Fibroblast of lung (primary cell): Measurements from ENCODE around the gene TXLNA. TPM values are rescaled to one million over a fixed set of nuclear protein-coding genes. Genes with fewer than 3 reads are reported as not detected.
A peak's percentile ranks its signal among the peaks of the same experiment; 100 is the strongest.
"Not testable (repeated sequence)": the region's sequence is repeated elsewhere in the genome, so short reads cannot be mapped to it uniquely, and the experiment has no call there.

Experiments used
- DNase-seq, 2 donors: peaks; one replicate each; pipeline versions ENCODE4 v3.0.0 to v3.0.0-alpha.2; 2010; ENCODE audit warnings: low read depth in 2 of 2
- H2AFZ ChIP-seq: 2 replicates; pipeline ENCODE4 v1.5.1; 2012; ENCODE audit warnings: low read length, control low read depth, inconsistent platforms
- H3K27ac ChIP-seq: 2 replicates; pipeline ENCODE4 v1.5.1; 2011; ENCODE audit warnings: low read length, control low read depth; ENCODE audit not compliant: insufficient read depth
- H3K27me3 ChIP-seq: 2 replicates; pipeline ENCODE4 v1.5.1; 2011; ENCODE audit warnings: mild to moderate bottlenecking, low read length; ENCODE audit not compliant: control insufficient read depth, insufficient read depth
- H3K36me3 ChIP-seq: 2 replicates; pipeline ENCODE4 v1.5.1; 2011; ENCODE audit warnings: low read length; ENCODE audit not compliant: control insufficient read depth, insufficient read depth
- H3K4me1 ChIP-seq: 2 replicates; pipeline ENCODE4 v1.5.1; 2011; ENCODE audit warnings: low read length; ENCODE audit not compliant: control insufficient read depth, insufficient read depth; ENCODE audit errors: extremely low read depth
- H3K4me2 ChIP-seq: 2 replicates; pipeline ENCODE4 v1.5.1; 2011; ENCODE audit warnings: low read length, control low read depth; ENCODE audit not compliant: insufficient read depth; ENCODE audit errors: extremely low read depth
- H3K4me3 ChIP-seq, 4 experiments: fragments of 200-600 bp in 1 of 4; sonication (generic) in 1 of 4; replicated peaks in 1 of 4; 2 replicates each; pipeline ENCODE4 v1.5.1; 2011 to 2016; ENCODE audit warnings: low read length in 4 of 4, low read depth in 3 of 4, mild to moderate bottlenecking in 3 of 4, control low read depth in 2 of 4, inconsistent platforms in 1 of 4, mixed read lengths in 1 of 4; ENCODE audit not compliant: insufficient read depth in 1 of 4; ENCODE audit errors: control extremely low read depth in 1 of 4
- H3K79me2 ChIP-seq: 2 replicates; pipeline ENCODE4 v1.5.1; 2012; ENCODE audit warnings: mild to moderate bottlenecking, low read length, inconsistent platforms; ENCODE audit not compliant: control insufficient read depth, insufficient read depth
- H3K9ac ChIP-seq: 2 replicates; pipeline ENCODE4 v1.5.1; 2011; ENCODE audit warnings: mild to moderate bottlenecking, low read length, control low read depth; ENCODE audit not compliant: insufficient read depth
- H3K9me3 ChIP-seq: 2 replicates; pipeline ENCODE4 v1.5.1; 2012; ENCODE audit warnings: low read depth, low read length; ENCODE audit not compliant: control insufficient read depth, insufficient read depth
- H4K20me1 ChIP-seq: 2 replicates; pipeline ENCODE4 v1.5.1; 2011; ENCODE audit warnings: low read length; ENCODE audit not compliant: control insufficient read depth, insufficient read depth; ENCODE audit errors: extremely low read depth
- CTCF ChIP-seq, 2 donors: IDR thresholded peaks in 1 of 2; conservative IDR thresholded peaks in 1 of 2; 1 replicate in 1 of 2; 2 replicates in 1 of 2; pipeline ENCODE4 v1.5.1; 2011 to 2012; ENCODE audit warnings: low read length in 2 of 2, control low read depth in 1 of 2, inconsistent platforms in 1 of 2, low read depth in 1 of 2, mild to moderate bottlenecking in 1 of 2
- EZH2 ChIP-seq: IDR thresholded peaks from 2 replicates; pipeline ENCODE4 v1.5.1; 2012; ENCODE audit warnings: low read length, control low read depth, mild to moderate bottlenecking; ENCODE audit errors: missing control alignments
- polyA plus RNA-seq, 2 donors: library from polyadenylated mRNA; depleted of rRNA in 1 of 2; stranded (reverse) in 1 of 2; unstranded in 1 of 2; fragments of >200 nt; gene quantifications; 2 replicates each; pipeline ENCODE4 v1.2.1, GENCODE V29; 2011 to 2012; ENCODE audit warnings: missing spikeins in 1 of 2
- total RNA-seq: library from RNA; depleted of rRNA; stranded (reverse); fragments of >200 nt; gene quantifications from 2 replicates; pipeline ENCODE4 v1.2.1, GENCODE V29; 2014

The TXLNA gene
- total and polyA plus RNA-seq, 2 donors (not counting 1 experiment from before 2014, with no cell fraction given), result 56.5 to 118 TPM

- no peaks in the 10 kb centered on the region for H3K9me3 ChIP-seq
- H3K4me1 ChIP-seq, result peaks cover 4% of the 10 kb centered on the region
- H3K9ac ChIP-seq, result no peak overlapping the region
- no peak overlapping the region for H3K4me2 ChIP-seq
- no peaks in the 10 kb centered on the region for H4K20me1 ChIP-seq
- H3K79me2 ChIP-seq, result peaks cover 61% of the 10 kb centered on the region
- no peaks in the 10 kb centered on the region for H3K27me3 ChIP-seq
- DNase-seq, result peak in 1 of 2 donors; percentile 15
- H3K36me3 ChIP-seq, result no peaks in the 10 kb centered on the region
- no peak overlapping the region for H2AFZ ChIP-seq
- H3K27ac ChIP-seq, result no peak overlapping the region
- no peak overlapping the region for H3K4me3 ChIP-seq
- TF ChIP-seq EZH2 (no peak), CTCF (conservative IDR thresholded peaks at IDR 0.05 in 1 of 2, IDR thresholded peaks at IDR 0.05 in 1 of 2; ENCODE audit: low read depth in 1 of 2, low read length in 2 of 2) (no peak)
Observed at GRCh38 chr1:32144033-32144432, 35.4 kb upstream of the TXLNA start.

GRCh38 chr1:32147799-32148198, 31.7 kb upstream of the TXLNA start:
- H3K9me3 ChIP-seq, H3K27me3 ChIP-seq, H3K27ac ChIP-seq, H3K4me3 ChIP-seq, H4K20me1 ChIP-seq, H3K4me2 ChIP-seq, H2AFZ ChIP-seq, H3K36me3 ChIP-seq, H3K4me1 ChIP-seq, H3K9ac ChIP-seq, DNase-seq: not testable (repeated sequence)
- H3K79me2 ChIP-seq, result peaks cover 58% of the 10 kb centered on the region

GRCh38 chr1:32150847-32151246, 28.6 kb upstream of the TXLNA start:
- Histone ChIP-seq H3K27ac (peak overlapping the region; percentile 2), H3K4me1 (peaks cover 10% of the 10 kb centered on the region), H3K4me2 (no peak overlapping the region), H3K9me3 (no peaks in the 10 kb centered on the region), H3K79me2 (peaks cover 45% of the 10 kb centered on the region), H3K4me3 (no peak overlapping the region), H3K27me3 (no peaks in the 10 kb centered on the region), H3K9ac (no peak overlapping the region), H3K36me3 (no peaks in the 10 kb centered on the region), H4K20me1 (peaks cover 3% of the 10 kb centered on the region), H2AFZ (no peak overlapping the region)
- peak in 1 of 2 donors; percentile 28 for DNase-seq
- TF ChIP-seq CTCF (conservative IDR thresholded peaks at IDR 0.05 in 1 of 2, IDR thresholded peaks at IDR 0.05 in 1 of 2; ENCODE audit: low read depth in 1 of 2, low read length in 2 of 2) (no peak), EZH2 (no peak)
